ENCODE results near the gene VAMP2. TPM values are rescaled to one million over a fixed set of nuclear protein-coding genes. Genes with fewer than 3 reads are reported as not detected.

Gene VAMP2
- total RNA-seq, 1 donor from 2014 or later, result 28.0 TPM

GRCh38 chr17:8204761-8205555 lies 42.2 kb upstream of the VAMP2 start:
- no peaks in the 10 kb centered on the region for H3K4me1 Mint-ChIP-seq (ENCODE audit: low read depth, unreplicated experiment)
- peaks cover 4% of the 10 kb centered on the region for H3K4me1 ChIP-seq (ENCODE audit: insufficient read depth, low read length)
- H2AFZ ChIP-seq (ENCODE audit: low read depth, low read length), result no peak overlapping the region
- no peak overlapping the region for H3K9ac ChIP-seq (ENCODE audit: low read length)
- no peak for TF ChIP-seq EZH2 (IDR thresholded peaks at IDR 0.05; ENCODE audit: insufficient read depth, low read length)
- TF ChIP-seq, protein P1, sequence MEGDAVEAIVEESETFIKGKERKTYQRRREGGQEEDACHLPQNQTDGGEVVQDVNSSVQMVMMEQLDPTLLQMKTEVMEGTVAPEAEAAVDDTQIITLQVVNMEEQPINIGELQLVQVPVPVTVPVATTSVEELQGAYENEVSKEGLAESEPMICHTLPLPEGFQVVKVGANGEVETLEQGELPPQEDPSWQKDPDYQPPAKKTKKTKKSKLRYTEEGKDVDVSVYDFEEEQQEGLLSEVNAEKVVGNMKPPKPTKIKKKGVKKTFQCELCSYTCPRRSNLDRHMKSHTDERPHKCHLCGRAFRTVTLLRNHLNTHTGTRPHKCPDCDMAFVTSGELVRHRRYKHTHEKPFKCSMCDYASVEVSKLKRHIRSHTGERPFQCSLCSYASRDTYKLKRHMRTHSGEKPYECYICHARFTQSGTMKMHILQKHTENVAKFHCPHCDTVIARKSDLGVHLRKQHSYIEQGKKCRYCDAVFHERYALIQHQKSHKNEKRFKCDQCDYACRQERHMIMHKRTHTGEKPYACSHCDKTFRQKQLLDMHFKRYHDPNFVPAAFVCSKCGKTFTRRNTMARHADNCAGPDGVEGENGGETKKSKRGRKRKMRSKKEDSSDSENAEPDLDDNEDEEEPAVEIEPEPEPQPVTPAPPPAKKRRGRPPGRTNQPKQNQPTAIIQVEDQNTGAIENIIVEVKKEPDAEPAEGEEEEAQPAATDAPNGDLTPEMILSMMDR (IDR thresholded peaks at IDR 0.05; ENCODE audit: insufficient read depth, low read depth, low read length), result no peak
- no peak for FAIRE-seq
- H3K4me2 ChIP-seq (ENCODE audit: low read length), result no peak overlapping the region
- no peaks in the 10 kb centered on the region for H3K27me3 ChIP-seq (ENCODE audit: insufficient read depth, low read length)
- peaks cover 35% of the 10 kb centered on the region for H3K79me2 ChIP-seq (ENCODE audit: insufficient read depth, low read length)
- H3K36me3 ChIP-seq (ENCODE audit: insufficient read depth, low read length), result peaks cover 3% of the 10 kb centered on the region
- H3K27ac ChIP-seq (ENCODE audit: low read depth, low read length), result no peak overlapping the region
- no peak overlapping the region for H3K4me3 ChIP-seq (ENCODE audit: insufficient read depth, low read depth, low read length)
- peak overlapping the region; percentile 34 for H3K4me3 Mint-ChIP-seq (ENCODE audit: unreplicated experiment)
- no peaks in the 10 kb centered on the region for H3K36me3 Mint-ChIP-seq (ENCODE audit: low read depth, unreplicated experiment)
- no peak for DNase-seq (ENCODE audit: low read depth)
- no peaks in the 10 kb centered on the region for H3K27me3 Mint-ChIP-seq (ENCODE audit: low read depth, unreplicated experiment)
- H4K20me1 ChIP-seq (ENCODE audit: insufficient read depth, low read length), result peaks cover 5% of the 10 kb centered on the region
- peak overlapping the region; percentile 41 for H3K27ac Mint-ChIP-seq (ENCODE audit: unreplicated experiment)
- no peaks in the 10 kb centered on the region for H3K9me3 ChIP-seq (ENCODE audit: insufficient read depth, low read depth, low read length)
- H3K9me3 Mint-ChIP-seq (ENCODE audit: unreplicated experiment), result no peaks in the 10 kb centered on the region

GRCh38 chr17:8192070-8192815 lies 29.5 kb upstream of the VAMP2 start:
- FAIRE-seq, result peak; percentile 91

More at GRCh38 chr17:8192070-8192815, 29.5 kb upstream of the VAMP2 start:
- no peaks in the 10 kb centered on the region for H3K9me3 Mint-ChIP-seq (ENCODE audit: unreplicated experiment)
- H3K4me3 Mint-ChIP-seq (ENCODE audit: unreplicated experiment), result no peak overlapping the region
- DNase-seq (ENCODE audit: low read depth), result peak; percentile 83
- Histone ChIP-seq H3K4me1 (ENCODE audit: insufficient read depth, low read length) (peaks cover 33% of the 10 kb centered on the region), H3K4me2 (ENCODE audit: low read length) (peak overlapping the region; percentile 82), H4K20me1 (ENCODE audit: insufficient read depth, low read length) (peaks cover 17% of the 10 kb centered on the region), H3K36me3 (ENCODE audit: insufficient read depth, low read length) (no peaks in the 10 kb centered on the region), H2AFZ (ENCODE audit: low read depth, low read length) (peak overlapping the region; percentile 81), H3K9me3 (ENCODE audit: insufficient read depth, low read depth, low read length) (no peaks in the 10 kb centered on the region), H3K4me3 (ENCODE audit: insufficient read depth, low read depth, low read length) (peak overlapping the region; percentile 50), H3K9ac (ENCODE audit: low read length) (peak overlapping the region; percentile 71), H3K27me3 (ENCODE audit: insufficient read depth, low read length) (no peaks in the 10 kb centered on the region), H3K27ac (ENCODE audit: low read depth, low read length) (peak overlapping the region; percentile 69), H3K79me2 (ENCODE audit: insufficient read depth, low read length) (peaks cover 15% of the 10 kb centered on the region)
- H3K4me1 Mint-ChIP-seq (ENCODE audit: low read depth, unreplicated experiment), result peaks cover 4% of the 10 kb centered on the region
- H3K27ac Mint-ChIP-seq (ENCODE audit: unreplicated experiment), result no peak overlapping the region
- no peaks in the 10 kb centered on the region for H3K27me3 Mint-ChIP-seq (ENCODE audit: low read depth, unreplicated experiment)
- no peak for TF ChIP-seq EZH2 (IDR thresholded peaks at IDR 0.05; ENCODE audit: insufficient read depth, low read length)
- TF ChIP-seq, protein P1 (IDR thresholded peaks at IDR 0.05; ENCODE audit: insufficient read depth, low read depth, low read length), result no peak
- H3K36me3 Mint-ChIP-seq (ENCODE audit: low read depth, unreplicated experiment), result no peaks in the 10 kb centered on the region
